GM20000 (cell line): ENCODE data around the gene GALNTL6.

Source experiments
- DNase-seq: peaks from one replicate; pipeline ENCODE4 v3.0.0; 2012; ENCODE audit warnings: low spot score
- TF ChIP-seq, protein P1 (sequence below): IDR thresholded peaks from 2 replicates; pipeline ENCODE4 v1.5.1; 2012; ENCODE audit warnings: mild to moderate bottlenecking, control low read depth; ENCODE audit errors: extremely low read depth, missing control alignments

Gene GALNTL6

DNA sequence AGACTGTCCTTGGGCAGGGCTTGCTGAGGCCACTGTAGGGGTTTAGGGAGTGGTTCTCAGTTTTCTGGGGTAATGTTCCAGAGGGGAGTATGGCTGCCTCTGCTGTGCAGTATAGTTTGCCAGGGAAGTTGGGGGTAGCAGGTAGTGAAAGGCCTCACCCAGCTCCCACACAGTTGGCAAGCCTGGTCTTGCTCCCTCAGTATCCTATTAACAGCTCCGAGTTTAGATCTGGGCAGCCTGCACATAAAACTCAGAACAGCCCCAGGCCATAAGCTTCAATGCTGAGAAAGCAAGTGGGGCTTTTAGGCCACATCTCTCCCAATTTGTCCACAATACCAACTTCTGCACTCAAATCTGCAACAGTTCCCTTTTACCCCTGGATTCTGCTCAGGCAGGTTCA, 205.2 kb downstream of the GALNTL6 start:
- TF ChIP-seq, protein P1, sequence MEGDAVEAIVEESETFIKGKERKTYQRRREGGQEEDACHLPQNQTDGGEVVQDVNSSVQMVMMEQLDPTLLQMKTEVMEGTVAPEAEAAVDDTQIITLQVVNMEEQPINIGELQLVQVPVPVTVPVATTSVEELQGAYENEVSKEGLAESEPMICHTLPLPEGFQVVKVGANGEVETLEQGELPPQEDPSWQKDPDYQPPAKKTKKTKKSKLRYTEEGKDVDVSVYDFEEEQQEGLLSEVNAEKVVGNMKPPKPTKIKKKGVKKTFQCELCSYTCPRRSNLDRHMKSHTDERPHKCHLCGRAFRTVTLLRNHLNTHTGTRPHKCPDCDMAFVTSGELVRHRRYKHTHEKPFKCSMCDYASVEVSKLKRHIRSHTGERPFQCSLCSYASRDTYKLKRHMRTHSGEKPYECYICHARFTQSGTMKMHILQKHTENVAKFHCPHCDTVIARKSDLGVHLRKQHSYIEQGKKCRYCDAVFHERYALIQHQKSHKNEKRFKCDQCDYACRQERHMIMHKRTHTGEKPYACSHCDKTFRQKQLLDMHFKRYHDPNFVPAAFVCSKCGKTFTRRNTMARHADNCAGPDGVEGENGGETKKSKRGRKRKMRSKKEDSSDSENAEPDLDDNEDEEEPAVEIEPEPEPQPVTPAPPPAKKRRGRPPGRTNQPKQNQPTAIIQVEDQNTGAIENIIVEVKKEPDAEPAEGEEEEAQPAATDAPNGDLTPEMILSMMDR: no peak

DNA sequence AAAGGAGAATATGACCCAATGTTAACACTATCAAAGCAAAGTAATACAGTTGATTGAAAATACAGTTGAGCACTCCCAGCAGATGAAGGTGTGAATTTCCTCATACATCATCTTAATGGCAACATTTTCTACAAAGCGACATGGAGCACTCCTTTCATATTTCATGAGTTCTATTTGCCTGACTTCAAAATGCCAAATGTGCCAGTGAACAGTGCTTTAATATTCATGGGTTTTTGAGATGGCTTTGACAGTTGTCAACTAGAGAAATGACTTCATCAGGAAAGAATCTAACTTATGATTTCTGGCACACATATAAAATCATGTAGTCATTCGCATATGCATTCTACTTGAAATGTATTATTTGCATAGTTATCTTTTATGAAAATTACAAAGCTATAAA, 222.4 kb downstream of the GALNTL6 start:
- TF ChIP-seq, protein P1: no peak
- DNase-seq: no peak

More for the DNA sequence above, 205.2 kb downstream of the GALNTL6 start:
- no peak for DNase-seq

DNA sequence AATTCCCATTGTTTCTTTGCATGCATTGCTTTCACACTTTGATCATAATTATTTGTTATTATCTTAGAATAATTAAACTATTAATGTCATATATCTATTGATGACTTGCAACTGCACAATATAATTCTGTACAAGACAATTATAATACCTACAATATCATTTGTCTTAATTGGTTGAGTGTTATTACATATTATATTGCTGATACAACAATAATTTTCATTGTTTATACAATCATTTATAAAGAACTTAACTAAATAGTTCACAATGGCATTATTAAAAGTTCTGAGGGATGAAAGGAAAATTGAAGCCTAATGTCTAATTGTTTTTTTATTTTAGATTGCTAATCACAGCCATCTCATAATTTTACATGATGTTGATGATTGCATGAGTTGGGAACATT, 227.6 kb downstream of the GALNTL6 start:
- TF ChIP-seq, protein P1: no peak
- no peak for DNase-seq

DNA sequence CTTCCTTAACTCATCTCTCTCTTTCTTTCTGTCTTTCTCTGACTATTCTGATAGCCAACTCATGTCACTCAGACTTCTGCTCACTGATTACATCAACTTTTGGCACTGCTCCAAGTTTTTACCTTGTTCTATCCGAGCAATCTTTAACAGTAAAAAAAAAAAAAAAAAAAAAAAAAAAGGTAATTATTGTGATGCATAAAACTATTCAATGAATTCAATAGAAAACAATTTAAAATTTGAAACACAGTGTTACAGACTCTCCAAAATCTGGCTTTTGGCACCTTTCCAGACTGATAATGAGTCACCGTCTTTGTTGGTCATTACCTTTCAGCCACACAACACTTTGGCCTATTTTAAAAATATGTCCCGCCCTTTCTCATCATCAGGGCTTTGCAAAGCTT, 229.5 kb downstream of the GALNTL6 start:
- no peak for DNase-seq
- TF ChIP-seq, protein P1: no peak

DNA sequence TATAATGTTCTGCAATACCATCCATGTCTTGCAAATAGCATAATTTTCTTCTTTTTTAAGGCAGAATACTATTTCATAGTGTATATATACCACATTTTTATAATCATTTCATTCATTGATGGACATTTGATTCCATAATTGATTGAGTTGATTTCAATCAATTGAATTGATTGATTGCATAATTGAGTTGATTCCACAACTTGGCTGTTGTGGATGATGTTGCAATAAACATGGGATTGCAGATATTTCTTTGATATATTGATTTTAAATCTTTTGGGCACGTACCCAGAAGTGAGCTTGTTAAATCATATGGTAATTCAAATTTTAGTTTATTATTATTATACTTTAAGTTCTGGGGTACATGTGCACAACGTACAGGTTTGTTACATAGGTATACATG, 232.8 kb downstream of the GALNTL6 start:
- TF ChIP-seq, protein P1: no peak
- no peak for DNase-seq

DNA sequence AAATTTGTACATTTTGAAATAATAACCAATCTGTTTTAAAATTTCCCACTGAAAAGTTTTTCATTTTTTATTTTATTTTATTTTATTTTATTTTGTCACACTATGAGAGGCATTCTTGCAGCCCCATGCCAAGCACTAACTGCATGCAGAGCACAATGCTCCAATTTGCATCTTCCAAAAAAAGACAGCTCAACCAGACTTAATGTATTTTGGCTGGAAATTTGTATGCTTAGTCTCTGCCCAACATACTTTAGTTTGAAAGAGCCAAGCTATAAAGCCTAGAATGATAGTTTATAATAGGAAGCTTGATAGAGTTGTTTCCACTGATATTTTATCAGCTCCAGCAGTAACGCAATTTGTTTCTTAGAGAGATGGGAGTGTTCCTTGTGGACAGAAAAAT, 235.5 kb downstream of the GALNTL6 start:
- no peak for DNase-seq
- TF ChIP-seq, protein P1: no peak

DNA sequence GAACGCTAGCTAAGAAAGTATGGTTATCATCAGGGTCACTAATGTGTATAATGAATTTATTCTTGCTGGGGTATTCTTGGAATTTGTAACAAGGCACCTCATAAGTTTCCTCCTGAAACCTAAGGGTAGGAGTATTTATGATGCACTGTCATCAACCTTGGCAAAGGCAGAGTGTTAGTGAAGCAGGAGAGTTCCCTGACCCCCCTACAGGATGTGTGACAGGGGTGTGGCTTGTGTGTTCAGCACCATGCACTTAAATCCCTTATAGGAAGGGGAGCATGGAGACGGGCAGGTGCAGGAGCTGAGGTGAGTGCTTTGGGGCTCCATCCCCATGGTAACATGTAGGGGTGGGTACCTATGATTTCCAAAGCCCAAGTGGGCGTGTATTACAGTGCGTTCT, 237.7 kb downstream of the GALNTL6 start:
- no peak for DNase-seq
- TF ChIP-seq, protein P1: no peak
